NAMALWA (cell line): ENCODE results near the gene VPS26B.
"Not testable (repeated sequence)": the region's sequence is repeated elsewhere in the genome, so short reads cannot be mapped to it uniquely, and the experiment has no call there.

Experiments used
- DNase-seq: peaks from one replicate; pipeline ENCODE4 v3.0.0-alpha.2; 2015; ENCODE audit warnings: low spot score

The VPS26B gene

DNA sequence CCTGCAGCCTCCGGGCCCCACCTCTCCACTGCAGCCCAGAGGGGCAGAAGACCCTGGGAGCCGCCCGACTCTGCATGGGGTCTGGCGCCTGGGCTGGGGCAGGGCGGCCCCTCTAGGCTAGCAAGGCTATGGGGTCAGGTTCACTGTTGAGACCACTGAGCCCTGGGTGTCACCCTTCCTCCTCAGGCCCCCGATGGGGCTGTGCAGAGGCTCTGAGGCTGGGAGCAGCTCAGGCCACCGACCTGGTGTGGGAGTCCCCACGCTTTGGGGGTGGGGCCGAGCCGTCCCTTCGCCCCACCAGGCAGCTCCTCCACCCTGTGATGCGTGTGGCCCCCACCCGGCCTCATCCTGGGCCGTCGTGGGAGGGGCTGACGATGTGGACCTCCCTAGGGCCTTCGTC lies 57.2 kb downstream of the VPS26B start:
- not testable (repeated sequence) for DNase-seq

DNA sequence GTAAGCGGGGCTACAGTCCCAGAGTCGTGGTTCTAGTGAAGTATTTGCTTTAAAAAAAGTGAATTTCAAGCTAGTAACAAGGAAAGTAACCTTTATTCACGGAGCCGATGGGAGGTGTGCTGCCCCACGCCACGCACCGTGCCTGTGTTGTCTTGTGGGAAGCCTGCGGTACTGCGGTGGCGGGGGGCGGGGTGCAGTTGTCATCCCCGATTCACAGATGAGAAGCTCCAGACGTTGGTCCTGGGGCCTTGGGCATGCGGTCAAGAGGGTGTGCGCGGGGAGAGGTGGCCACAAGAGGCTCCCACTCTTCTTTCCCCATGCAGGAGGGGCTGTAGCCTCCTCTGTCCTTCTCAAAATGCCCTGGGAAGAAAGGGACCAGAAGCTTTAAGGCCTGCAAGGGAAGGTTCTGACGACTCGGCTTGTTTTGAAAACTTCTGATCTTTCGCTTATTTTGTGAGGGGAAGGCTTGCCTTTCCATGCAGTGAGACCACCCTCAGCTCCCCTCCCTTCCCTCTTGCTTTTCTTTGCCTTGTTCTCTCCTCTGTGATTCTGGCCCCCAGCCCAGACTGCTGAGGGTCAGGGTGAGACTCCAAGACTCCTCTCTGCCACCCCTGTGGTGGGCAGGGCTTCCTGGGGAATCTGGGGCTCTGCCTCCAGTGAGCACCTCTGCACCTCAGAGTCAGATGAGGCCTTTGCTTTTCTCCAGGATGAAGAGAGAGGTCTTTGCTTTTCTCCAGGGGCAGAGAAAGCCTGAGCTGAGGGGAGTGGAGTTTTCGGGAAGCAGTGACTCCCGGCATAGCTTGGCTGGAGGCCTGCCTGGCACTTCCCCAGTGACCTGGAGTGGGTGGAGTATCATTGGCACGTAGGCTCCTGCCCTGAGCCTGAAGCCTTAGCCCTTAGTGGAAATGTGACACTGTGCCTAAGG lies 57.9 kb downstream of the VPS26B start:
- no peak for DNase-seq

GRCh38 chr11:134283461-134284230 lies 59.2 kb downstream of the VPS26B start:
- no peak for DNase-seq

- DNase-seq = not testable (repeated sequence)
Observed at GRCh38 chr11:134284349-134284748, 59.9 kb downstream of the VPS26B start.

DNA sequence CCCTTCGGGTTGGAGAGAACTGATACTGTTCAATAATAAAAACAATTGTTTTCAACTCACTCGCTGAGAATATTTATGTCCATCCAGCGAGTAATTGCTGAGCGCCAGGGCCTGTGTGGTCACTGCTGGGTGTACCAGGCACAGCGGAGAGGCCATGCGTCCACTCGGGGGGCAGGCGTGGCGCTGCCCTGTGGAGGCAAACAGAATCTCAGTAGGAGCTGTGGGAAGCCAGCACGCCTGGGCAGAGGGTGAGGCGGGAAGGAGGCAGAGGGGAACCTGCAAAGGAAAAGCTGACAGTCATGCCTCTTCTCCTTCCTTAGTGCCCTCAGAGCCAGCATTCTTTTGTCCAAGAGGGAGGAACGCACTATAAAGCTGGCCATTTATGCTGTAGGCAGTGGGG lies 63.1 kb downstream of the VPS26B start:
- no peak for DNase-seq

- DNase-seq = no peak
Observed at GRCh38 chr11:134288486-134288885, 64.0 kb downstream of the VPS26B start.

GRCh38 chr11:134289167-134289566 lies 64.7 kb downstream of the VPS26B start:
- DNase-seq = no peak

- DNase-seq = no peak
Observed at GRCh38 chr11:134289789-134290188, 65.3 kb downstream of the VPS26B start.

DNA sequence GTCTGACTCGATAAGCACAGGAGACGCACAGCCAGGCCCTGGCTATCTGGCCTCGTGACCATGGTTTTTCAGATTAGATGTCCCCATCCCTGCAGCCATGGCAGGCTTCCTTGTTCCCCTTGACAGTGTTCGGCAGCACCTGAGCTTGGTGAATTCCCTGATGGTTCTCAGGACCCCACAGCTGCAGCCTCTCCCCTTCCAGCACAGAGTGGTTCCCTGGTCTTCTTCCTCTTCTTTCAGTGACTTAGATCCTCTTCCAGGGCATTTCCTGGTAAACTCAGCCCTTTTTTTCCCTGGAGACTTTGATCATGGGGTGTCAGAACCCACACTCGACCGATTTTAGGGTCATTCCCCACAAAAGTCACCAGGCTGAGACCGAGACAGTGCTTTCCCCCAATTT lies 66.2 kb downstream of the VPS26B start:
- no peak for DNase-seq

DNA sequence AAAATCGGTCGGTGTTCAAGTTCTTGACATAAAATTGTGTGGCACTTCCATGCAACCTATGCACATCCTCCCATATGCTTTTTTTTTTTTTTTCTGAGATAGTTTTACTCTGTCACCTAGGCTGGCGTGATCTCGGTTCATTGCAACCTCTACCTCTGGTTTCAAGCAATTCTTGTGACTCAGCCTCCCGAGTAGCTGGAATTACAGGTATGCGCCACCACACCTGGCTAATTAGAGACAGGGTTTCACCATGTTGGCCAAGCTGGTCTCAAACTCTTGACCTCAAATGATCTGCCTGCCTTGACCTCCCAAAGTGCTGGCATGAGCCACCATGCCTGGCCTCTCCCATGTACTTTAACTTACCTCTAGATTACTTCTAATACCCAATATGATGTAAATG lies 66.7 kb downstream of the VPS26B start:
- DNase-seq = no peak

GRCh38 chr11:134292661-134293060 lies 68.2 kb downstream of the VPS26B start:
- DNase-seq = no peak

DNA sequence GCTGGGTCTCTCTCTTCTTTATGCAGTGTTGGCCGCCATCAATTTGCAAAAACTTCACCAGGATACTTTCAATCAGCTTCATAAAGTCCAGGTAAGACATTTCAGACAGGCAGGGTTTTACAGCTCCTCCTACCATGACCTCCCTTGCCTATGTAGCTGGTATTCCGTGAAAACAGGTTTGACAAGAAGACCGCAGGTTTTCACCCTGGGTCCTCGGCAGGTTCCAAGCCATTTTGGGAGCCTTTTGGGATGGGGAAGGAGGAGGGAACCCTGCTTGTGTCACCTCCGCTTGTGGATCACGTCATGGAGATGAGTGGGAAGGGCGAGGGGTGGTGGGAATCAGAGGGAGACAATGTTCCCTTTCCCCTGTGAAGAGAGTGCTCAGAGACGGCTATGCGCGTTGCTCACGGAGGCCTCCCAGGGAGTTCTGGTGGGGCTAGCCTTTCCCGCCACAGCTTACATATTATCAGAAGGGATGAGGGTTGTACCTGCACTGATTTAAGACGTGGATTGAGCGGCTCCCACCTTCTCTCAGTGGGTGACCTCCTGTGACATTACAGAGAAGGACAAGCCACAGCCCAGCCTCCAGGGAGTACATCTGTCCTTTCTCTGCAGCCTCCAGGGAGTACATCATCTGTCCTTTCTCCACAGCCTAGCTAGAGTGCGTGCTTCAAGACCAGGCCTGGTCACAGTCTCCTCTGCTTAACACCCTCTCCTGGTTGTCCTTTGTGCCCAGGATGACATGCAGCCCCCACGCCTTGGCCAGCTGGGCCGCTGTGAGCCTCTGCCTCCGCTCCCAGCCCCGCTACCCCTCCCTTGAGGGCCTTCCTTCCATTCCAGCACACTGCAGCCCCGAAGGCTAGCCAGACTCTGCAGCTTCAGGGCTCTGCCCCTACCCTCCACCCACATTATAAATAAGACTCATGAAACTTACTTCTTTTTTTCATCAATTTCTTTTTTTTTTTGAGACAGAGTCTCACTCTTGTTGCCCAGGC lies 68.9 kb downstream of the VPS26B start:
- no peak for DNase-seq

- no peak for DNase-seq
Observed at GRCh38 chr11:134294664-134295063, 70.2 kb downstream of the VPS26B start.
